ENCODE data around the gene SARDH. TPM values are rescaled to one million over a fixed set of nuclear protein-coding genes. Genes with fewer than 3 reads are reported as not detected.

Gene SARDH
- total and polyA plus RNA-seq, 2 donors (not counting 1 experiment from before 2014, with no cell fraction given): 0.03 to 0.07 TPM

GRCh38 chr9:133786371-133786753 is 48.2 kb upstream of the SARDH start:
- peaks cover 84% of the 10 kb centered on the region for H3K4me1 Mint-ChIP-seq
- CTCF ChIA-PET: interaction anchor here (0.9 to 19.3 kb wide), 4 partner anchors 8 to 236 kb away, joined by 3 to 561 read pairs (median 4); no protein-coding TSS in a partner anchor
- Histone ChIP-seq H3K4me1 (ENCODE audit: control insufficient read depth in 2 of 2, insufficient read depth in 2 of 2, low read length in 2 of 2) (peaks cover 77 to 84% of the 10 kb centered on the region in 2 donors), H3K36me3 (replicated peaks in 1 of 2; ENCODE audit: control extremely low read depth in 1 of 2, control insufficient read depth in 1 of 2, extremely low read depth in 1 of 2, insufficient read depth in 2 of 2, low read length in 1 of 2) (peaks cover 0 to 35% of the 10 kb centered on the region in 2 experiments), H3K9ac (ENCODE audit: low read length) (peak overlapping the region; percentile 50), H3K79me2 (ENCODE audit: control insufficient read depth, insufficient read depth, low read length) (peaks cover 49% of the 10 kb centered on the region), H2AFZ (ENCODE audit: insufficient read depth, low read depth, low read length, poor library complexity, severe bottlenecking) (no peak overlapping the region), H3K27me3 (replicated peaks in 1 of 4; ENCODE audit: control extremely low read depth in 1 of 4, control insufficient read depth in 3 of 4, insufficient read depth in 4 of 4, low read length in 3 of 4) (no peaks in the 10 kb centered on the region), H3K4me3 (ENCODE audit: control extremely low read depth in 1 of 5, extremely low read depth in 1 of 5, insufficient read depth in 1 of 5, low read depth in 2 of 5, low read length in 4 of 5) (peak overlapping the region in 4 of 5 experiments; percentile 16 to 29 (median 20)), H3K9me3 (ENCODE audit: control extremely low read depth in 1 of 3, control insufficient read depth in 2 of 3, insufficient read depth in 1 of 3, low read length in 2 of 3) (no peaks in the 10 kb centered on the region), H3K4me2 (replicated peaks; ENCODE audit: low read depth, low read length, poor library complexity, severe bottlenecking) (peak overlapping the region; percentile 77), H3K27ac (ENCODE audit: low read length in 2 of 2) (peak overlapping the region; percentile 87 to 95), H4K20me1 (ENCODE audit: control insufficient read depth, insufficient read depth, low read length, poor library complexity, severe bottlenecking) (peaks cover 5% of the 10 kb centered on the region)
- ATAC-seq (ENCODE audit: low read depth) (peak; percentile 71), DNase-seq (peak; percentile 88)
- no peaks in the 10 kb centered on the region for H3K9me3 Mint-ChIP-seq (ENCODE audit: insufficient read depth)
- H3K27ac Mint-ChIP-seq: peak overlapping the region; percentile 97
- no peaks in the 10 kb centered on the region for H3K27me3 Mint-ChIP-seq
- POLR2A ChIA-PET: interaction anchor here (0.6 to 2.6 kb wide), 6 partner anchors 15 to 756 kb away, joined by 4 to 18 read pairs (median 6); partner anchors contain the start of genes BRD3OS and GTF3C5
- TF ChIP-seq, protein P1, sequence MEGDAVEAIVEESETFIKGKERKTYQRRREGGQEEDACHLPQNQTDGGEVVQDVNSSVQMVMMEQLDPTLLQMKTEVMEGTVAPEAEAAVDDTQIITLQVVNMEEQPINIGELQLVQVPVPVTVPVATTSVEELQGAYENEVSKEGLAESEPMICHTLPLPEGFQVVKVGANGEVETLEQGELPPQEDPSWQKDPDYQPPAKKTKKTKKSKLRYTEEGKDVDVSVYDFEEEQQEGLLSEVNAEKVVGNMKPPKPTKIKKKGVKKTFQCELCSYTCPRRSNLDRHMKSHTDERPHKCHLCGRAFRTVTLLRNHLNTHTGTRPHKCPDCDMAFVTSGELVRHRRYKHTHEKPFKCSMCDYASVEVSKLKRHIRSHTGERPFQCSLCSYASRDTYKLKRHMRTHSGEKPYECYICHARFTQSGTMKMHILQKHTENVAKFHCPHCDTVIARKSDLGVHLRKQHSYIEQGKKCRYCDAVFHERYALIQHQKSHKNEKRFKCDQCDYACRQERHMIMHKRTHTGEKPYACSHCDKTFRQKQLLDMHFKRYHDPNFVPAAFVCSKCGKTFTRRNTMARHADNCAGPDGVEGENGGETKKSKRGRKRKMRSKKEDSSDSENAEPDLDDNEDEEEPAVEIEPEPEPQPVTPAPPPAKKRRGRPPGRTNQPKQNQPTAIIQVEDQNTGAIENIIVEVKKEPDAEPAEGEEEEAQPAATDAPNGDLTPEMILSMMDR (IDR thresholded peaks at IDR 0.05): no peak
- TF ChIP-seq EZH2 (IDR thresholded peaks at IDR 0.05; ENCODE audit: borderline replicate concordance, insufficient read depth, low read depth, low read length, poor library complexity, severe bottlenecking): no peak
- intact Hi-C loops (cut with micrococcal nuclease): loop anchor here (1.0 to 5.0 kb wide), 4 partner anchors 49 to 206 kb away; partner anchors contain the start of genes SARDH and VAV2
- WGBS (ENCODE audit: insufficient coverage): 0% methylated on average over 8 of the region's 11 CpGs
- peak overlapping the region; percentile 84 for H3K4me3 Mint-ChIP-seq

- ChIA-PET CTCF (interaction anchor here (0.9 to 19.3 kb wide), 2 partner anchors 8 to 209 kb away, joined by 3 to 561 read pairs; no protein-coding TSS in a partner anchor), POLR2A (interaction anchor here (0.6 to 2.6 kb wide), 5 partner anchors 35 to 755 kb away, joined by 4 to 18 read pairs (median 6); partner anchors contain the start of genes BRD3OS and GTF3C5)
- Histone ChIP-seq H3K36me3 (replicated peaks in 1 of 2; ENCODE audit: control extremely low read depth in 1 of 2, control insufficient read depth in 1 of 2, extremely low read depth in 1 of 2, insufficient read depth in 2 of 2, low read length in 1 of 2) (peaks cover 0 to 36% of the 10 kb centered on the region in 2 experiments), H4K20me1 (ENCODE audit: control insufficient read depth, insufficient read depth, low read length, poor library complexity, severe bottlenecking) (peaks cover 10% of the 10 kb centered on the region), H2AFZ (ENCODE audit: insufficient read depth, low read depth, low read length, poor library complexity, severe bottlenecking) (no peak overlapping the region), H3K9me3 (ENCODE audit: control extremely low read depth in 1 of 3, control insufficient read depth in 2 of 3, insufficient read depth in 1 of 3, low read length in 2 of 3) (no peaks in the 10 kb centered on the region), H3K9ac (ENCODE audit: low read length) (peak overlapping the region; percentile 50), H3K4me3 (ENCODE audit: control extremely low read depth in 1 of 5, extremely low read depth in 1 of 5, insufficient read depth in 1 of 5, low read depth in 2 of 5, low read length in 4 of 5) (peak overlapping the region in 2 of 5 experiments; percentile 16 to 18), H3K4me1 (ENCODE audit: control insufficient read depth in 2 of 2, insufficient read depth in 2 of 2, low read length in 2 of 2) (peaks cover 77 to 87% of the 10 kb centered on the region in 2 donors), H3K79me2 (ENCODE audit: control insufficient read depth, insufficient read depth, low read length) (peaks cover 54% of the 10 kb centered on the region), H3K27me3 (replicated peaks in 1 of 4; ENCODE audit: control extremely low read depth in 1 of 4, control insufficient read depth in 3 of 4, insufficient read depth in 4 of 4, low read length in 3 of 4) (no peaks in the 10 kb centered on the region), H3K27ac (ENCODE audit: low read length in 2 of 2) (peak overlapping the region; percentile 16 to 95), H3K4me2 (replicated peaks; ENCODE audit: low read depth, low read length, poor library complexity, severe bottlenecking) (peak overlapping the region; percentile 77)
- Mint-ChIP-seq H3K27me3 (no peaks in the 10 kb centered on the region), H3K9me3 (ENCODE audit: insufficient read depth) (no peaks in the 10 kb centered on the region), H3K4me3 (peak overlapping the region; percentile 84), H3K4me1 (peaks cover 87% of the 10 kb centered on the region), H3K27ac (peak overlapping the region; percentile 97)
- TF ChIP-seq, protein P1 (IDR thresholded peaks at IDR 0.05): no peak
- TF ChIP-seq EZH2 (IDR thresholded peaks at IDR 0.05; ENCODE audit: borderline replicate concordance, insufficient read depth, low read depth, low read length, poor library complexity, severe bottlenecking): no peak
- intact Hi-C loops (cut with micrococcal nuclease): loop anchor here (1.0 to 5.0 kb wide), 4 partner anchors 49 to 206 kb away; partner anchors contain the start of genes SARDH and VAV2
- DNase-seq (no peak), ATAC-seq (ENCODE audit: low read depth) (no peak)
- 81% methylated on average over 15 of the region's 16 CpGs for WGBS (ENCODE audit: insufficient coverage)
Measured at GRCh38 chr9:133785753-133786370, 47.7 kb upstream of the SARDH start.
